HG03521 (cell line): ENCODE data around the gene HIRIP3.
A peak's percentile ranks its signal among the peaks of the same experiment; 100 is the strongest.
"Not testable (repeated sequence)": the region's sequence is repeated elsewhere in the genome, so short reads cannot be mapped to it uniquely, and the experiment has no call there.

ENCODE experiments used
- ATAC-seq: cut with Tn5 transposase; IDR thresholded peaks from one replicate; pipeline ENCODE4 v1.9.1; 2021; ENCODE audit warnings: mild to moderate bottlenecking, moderate library complexity; ENCODE audit not compliant: unreplicated experiment

Gene HIRIP3, protein sequence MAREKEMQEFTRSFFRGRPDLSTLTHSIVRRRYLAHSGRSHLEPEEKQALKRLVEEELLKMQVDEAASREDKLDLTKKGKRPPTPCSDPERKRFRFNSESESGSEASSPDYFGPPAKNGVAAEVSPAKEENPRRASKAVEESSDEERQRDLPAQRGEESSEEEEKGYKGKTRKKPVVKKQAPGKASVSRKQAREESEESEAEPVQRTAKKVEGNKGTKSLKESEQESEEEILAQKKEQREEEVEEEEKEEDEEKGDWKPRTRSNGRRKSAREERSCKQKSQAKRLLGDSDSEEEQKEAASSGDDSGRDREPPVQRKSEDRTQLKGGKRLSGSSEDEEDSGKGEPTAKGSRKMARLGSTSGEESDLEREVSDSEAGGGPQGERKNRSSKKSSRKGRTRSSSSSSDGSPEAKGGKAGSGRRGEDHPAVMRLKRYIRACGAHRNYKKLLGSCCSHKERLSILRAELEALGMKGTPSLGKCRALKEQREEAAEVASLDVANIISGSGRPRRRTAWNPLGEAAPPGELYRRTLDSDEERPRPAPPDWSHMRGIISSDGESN

GRCh38 chr16:29995324-29995910, at the start of gene HIRIP3:
Gene HIRIP3 (minus strand): TSS chr16:29995617. CDS start chr16:29995605, 12 bp downstream.
- ATAC-seq: peak; percentile 46

DNA sequence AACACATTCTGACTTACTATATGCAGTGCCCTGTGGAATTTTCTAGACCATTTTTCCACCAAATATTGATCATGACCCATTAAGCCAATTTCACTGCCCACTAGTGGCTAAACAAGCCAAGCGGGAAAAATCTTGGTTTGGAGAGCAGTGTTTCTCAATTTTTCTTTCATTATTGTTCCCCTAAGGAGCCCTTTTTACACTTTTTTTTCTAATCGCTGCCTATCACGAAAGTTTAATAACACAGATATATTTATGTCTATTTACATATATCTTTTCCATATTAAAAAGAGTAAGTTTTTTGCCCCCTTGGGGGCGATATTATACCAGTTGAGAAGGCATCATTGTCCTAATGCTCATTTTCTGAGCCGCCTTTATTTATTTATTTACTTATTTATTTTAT, 46.4 kb upstream of the HIRIP3 start:
- ATAC-seq: no peak

DNA sequence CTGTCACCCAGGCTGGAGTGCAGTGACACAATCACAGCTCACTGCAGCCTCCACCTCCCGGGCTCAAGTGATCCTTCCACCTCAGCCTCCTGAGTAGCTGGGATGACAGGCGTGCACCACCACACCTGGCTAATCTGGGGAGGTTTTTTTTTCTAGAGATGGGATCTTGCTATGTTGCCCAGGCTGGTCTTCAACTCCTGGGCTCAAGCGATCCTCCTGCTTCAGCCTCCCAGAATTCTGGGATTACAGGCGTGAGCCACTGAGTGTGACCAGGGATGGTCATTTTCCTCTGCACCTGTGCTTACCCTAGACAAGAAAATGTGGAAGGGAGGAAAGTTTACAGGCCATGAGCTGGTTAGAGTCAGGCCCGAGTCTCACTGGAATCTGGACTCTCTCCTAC, 45.3 kb upstream of the HIRIP3 start:
- ATAC-seq: not testable (repeated sequence)

DNA sequence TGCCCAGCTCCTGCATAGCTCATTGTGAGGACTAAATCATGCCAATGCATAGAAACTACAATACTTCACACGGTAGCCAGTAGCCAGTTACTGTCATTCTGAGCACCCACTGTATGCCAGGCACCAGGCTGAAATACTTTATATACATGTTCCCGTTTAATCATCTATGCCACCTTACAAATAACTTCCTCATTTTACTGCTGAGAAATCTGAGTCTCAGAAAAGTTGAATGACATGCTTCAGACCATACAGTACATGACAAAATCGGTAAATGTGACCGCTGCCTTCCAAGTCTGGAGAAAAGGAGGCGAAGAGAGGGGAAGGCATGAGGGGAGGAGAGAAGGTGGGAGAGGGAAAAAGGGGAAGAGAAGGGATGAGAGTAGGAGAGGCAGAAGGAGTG, 44.8 kb upstream of the HIRIP3 start:
- ATAC-seq: no peak

DNA sequence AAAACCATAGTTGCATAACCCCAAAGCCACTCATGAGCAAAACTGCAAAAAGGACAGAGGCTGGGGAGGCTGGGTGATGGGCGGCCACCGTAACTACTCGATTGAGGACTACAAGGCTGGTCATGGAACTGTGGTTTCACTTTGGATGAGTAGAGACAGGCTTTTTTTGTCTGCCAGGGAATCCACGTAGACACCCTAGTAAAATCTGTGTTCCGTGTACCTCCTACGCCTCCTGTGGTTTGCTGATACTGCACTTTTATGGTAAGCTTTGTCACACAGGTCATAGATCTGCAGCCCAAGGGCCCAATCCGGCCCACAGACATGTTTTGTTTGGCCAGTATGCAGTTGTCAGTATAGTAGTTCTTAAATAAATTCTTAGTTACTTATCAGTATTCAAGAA, 37.9 kb upstream of the HIRIP3 start:
- ATAC-seq: no peak

- no peak for ATAC-seq
Measured at GRCh38 chr16:30032083-30032819, 36.8 kb upstream of the HIRIP3 start.

GRCh38 chr16:30031477-30031918, 36.1 kb upstream of the HIRIP3 start:
- ATAC-seq: no peak

DNA sequence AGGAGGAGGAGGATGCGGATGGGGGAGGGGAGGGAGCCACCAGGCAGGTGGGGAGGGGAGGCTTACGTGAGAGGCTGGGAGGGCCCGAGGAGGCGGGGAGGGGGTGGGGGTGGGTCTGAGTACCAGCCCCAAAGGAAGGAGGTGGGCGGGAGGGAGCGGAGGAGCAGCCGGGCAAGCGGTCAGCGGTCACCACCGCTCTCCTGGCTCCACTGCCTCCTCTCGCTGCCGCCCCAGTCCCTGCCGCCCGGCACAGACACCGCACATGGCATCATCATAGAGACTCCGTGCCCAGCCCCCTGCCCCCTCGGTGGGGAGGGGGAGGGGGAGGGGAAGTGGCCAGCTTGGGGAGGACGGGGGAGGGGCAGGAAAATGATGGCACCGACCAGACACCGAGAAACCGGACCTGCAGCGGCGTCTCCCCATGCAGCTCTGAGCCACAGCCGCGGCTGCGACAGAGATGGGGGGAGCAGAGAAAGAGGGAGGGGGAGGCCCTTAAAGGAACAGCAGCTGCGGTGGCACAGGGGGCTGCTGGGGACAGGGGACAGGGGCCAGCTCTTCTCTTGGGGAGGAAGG, 35.5 kb upstream of the HIRIP3 start, which contains the start of gene TLCD3B:
Gene TLCD3B, minus strand, starts transcription at position 431 of the 573 bp plus-strand sequence. CDS start 744 bp downstream, outside the sequence.
- no peak for ATAC-seq

DNA sequence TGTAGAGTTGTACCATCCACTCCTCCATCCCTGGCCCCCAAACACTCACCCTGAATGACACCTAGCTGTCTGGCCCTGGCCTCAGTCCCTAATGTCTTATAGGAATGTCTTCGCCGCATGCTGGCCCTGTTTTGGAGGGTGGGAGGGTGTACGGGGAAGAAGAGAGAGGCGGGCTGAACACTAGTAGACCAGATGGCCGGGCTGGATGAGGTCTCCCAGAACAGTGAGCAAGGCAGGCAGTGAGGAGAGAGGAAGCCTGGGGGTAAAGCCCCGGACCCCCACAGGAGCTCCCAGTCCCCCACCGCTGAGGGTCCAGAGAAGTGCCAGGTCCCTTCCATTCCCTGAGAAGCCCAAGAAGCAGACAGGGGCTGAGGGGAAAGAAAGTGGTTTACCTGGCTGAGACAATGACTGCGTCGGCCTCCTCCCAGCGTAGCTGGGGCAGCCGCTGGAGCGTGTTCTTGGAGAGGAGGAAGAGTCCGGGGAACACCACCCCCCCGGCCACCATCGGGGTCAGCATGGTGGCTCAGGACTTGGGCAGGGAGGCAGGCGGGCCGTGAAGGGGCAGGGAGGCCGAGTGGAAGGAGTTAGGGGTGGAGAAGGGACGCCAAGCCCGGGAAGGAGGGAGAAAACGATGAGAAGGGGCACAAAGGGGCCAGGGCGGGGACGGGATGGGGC, 34.7 kb upstream of the HIRIP3 start:
- ATAC-seq: no peak

GRCh38 chr16:30028438-30029076, 33.1 kb upstream of the HIRIP3 start:
- no peak for ATAC-seq

GRCh38 chr16:30027588-30028437, 32.4 kb upstream of the HIRIP3 start:
- no peak for ATAC-seq

DNA sequence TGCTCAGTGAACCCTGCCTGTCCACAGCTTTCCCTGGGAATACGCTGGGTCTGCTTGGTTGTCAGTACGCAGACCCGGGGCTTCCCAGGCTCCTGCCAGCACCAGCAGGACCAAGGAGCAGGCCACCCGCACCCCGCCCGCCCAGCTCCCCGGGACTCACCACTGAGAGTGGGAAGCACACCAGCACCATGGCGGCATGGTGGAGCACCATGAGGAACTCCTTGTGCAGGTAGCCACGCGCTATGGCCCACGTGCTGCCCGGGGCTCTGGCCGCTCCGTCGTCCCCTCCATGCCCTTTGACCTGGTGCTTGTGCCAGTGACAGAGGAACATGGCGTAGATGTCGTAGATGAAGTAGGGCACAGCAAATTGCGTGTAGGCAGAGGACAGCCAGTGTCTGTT, 31.0 kb upstream of the HIRIP3 start:
- ATAC-seq: no peak

DNA sequence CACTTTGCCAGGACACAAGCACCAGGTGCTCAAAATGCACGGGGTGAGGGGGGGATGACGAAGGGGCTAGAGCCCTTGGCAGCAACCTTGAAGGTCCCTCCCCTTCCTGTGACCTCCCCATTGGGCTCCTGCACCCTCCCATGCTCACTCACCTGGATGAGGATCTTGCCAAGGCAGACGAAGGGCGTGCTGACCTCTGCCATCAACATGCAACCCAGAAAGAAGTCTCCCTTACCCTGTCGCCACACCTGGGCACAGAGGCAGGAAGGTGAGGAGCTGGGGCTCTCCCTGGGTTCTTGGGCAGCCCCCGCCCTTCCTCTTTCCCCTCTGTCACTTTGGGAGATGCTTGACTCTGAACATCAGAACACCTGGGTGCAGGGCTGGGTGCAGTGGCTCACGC, 30.2 kb upstream of the HIRIP3 start:
- ATAC-seq: no peak

GRCh38 chr16:30025156-30025555, 29.7 kb upstream of the HIRIP3 start:
- ATAC-seq: no peak

- ATAC-seq: no peak
Measured at GRCh38 chr16:30024451-30024850, 29.0 kb upstream of the HIRIP3 start.

DNA sequence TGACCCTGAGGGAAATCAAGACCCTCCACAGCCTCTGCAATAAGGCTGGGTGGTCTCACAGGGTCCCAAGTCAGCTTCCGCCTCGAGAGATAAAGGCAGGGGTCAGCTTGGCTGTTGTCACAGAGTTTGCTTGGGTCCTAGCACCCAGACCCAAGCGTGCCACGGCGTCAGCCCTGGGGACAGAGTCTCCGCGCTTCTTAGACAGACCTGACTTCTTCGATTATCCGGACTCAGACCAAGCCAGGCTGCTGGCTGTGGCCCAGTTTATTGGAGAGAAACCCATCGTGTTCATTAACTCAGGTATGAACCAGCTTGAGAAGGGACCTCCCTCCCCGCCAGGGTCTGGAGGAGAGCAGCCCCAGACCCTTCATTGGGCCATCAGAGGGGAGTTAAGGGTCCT, 28.2 kb upstream of the HIRIP3 start:
- no peak for ATAC-seq

DNA sequence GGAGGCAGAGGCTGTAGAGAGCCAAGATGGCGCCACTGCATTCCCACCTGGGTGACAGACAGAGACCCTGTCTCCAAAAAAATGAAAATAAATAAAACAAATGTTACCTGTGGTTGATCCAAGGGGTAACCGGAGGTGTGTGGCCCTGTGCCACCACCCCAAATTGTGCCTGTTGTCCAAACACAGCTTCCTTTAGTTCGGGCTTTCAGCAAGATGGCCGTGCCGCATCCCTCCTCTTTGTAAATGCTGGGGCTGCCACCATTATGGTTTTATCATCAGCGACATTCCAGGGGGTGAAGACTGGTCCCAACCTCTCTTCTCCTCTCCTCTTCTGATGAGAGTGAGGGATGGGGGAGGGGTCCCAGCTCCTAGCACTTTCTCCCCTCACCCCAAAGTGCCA, 27.5 kb upstream of the HIRIP3 start, which contains the start of gene C16orf92:
Gene C16orf92, plus strand, starts transcription at position 312 of the 400 bp plus-strand sequence. CDS start 143 bp downstream, outside the sequence.
- no peak for ATAC-seq

GRCh38 chr16:30018731-30019158, 23.3 kb upstream of the HIRIP3 start:
- no peak for ATAC-seq

GRCh38 chr16:30017937-30018336, 22.5 kb upstream of the HIRIP3 start:
- ATAC-seq: not testable (repeated sequence)
